ENCODE results near the gene MAPK1IP1L. TPM values are rescaled to one million over a fixed set of nuclear protein-coding genes. Genes with fewer than 3 reads are reported as not detected.

Gene MAPK1IP1L
- total RNA-seq, 6 experiments from 2014 or later: 21.2 to 49.8 (median 34.6) TPM

DNA sequence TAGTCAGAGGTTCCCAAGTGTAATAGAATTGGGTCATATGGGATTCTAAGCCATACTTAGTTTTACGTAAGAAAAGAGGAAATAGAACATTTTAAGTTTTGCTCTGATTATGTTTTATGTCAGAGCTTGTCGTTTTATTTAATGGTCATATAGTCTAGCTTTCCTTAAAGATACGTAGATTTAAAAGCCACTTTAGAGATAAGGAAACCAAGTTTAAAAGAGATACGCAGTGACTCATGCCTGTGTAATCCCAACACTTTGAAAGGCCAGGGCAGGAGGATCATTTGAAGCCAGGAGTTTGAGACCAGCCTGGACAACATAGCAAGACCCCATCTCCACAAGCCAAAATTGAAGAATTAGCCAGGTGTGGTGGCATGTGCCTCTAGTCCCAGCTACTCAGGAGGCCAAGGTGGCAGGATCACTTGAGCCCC is 19.5 kb downstream of the MAPK1IP1L start:
- WGBS (ENCODE audit: insufficient coverage, low coverage, low lambda C conversion rate, missing lambda C conversion rate): 54% methylated on average over 4 of the region's 4 CpGs
- Histone ChIP-seq H3K27ac (no peak overlapping the region), H3K9me3 (no peaks in the 10 kb centered on the region), H3K36me3 (peaks cover 0 to 4% (median 0%) of the 10 kb centered on the region in 4 donors), H3K27me3 (no peaks in the 10 kb centered on the region), H3K4me1 (no peaks in the 10 kb centered on the region), H3K4me3 (no peak overlapping the region)
- DNase-seq (no peak), ATAC-seq (no peak)
- intact Hi-C loops (cut with DNase I): no loop called here
- no peak for TF ChIP-seq POLR2A (IDR thresholded peaks at IDR 0.05)
- TF ChIP-seq, protein P1, sequence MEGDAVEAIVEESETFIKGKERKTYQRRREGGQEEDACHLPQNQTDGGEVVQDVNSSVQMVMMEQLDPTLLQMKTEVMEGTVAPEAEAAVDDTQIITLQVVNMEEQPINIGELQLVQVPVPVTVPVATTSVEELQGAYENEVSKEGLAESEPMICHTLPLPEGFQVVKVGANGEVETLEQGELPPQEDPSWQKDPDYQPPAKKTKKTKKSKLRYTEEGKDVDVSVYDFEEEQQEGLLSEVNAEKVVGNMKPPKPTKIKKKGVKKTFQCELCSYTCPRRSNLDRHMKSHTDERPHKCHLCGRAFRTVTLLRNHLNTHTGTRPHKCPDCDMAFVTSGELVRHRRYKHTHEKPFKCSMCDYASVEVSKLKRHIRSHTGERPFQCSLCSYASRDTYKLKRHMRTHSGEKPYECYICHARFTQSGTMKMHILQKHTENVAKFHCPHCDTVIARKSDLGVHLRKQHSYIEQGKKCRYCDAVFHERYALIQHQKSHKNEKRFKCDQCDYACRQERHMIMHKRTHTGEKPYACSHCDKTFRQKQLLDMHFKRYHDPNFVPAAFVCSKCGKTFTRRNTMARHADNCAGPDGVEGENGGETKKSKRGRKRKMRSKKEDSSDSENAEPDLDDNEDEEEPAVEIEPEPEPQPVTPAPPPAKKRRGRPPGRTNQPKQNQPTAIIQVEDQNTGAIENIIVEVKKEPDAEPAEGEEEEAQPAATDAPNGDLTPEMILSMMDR (IDR thresholded peaks at IDR 0.05): no peak

DNA sequence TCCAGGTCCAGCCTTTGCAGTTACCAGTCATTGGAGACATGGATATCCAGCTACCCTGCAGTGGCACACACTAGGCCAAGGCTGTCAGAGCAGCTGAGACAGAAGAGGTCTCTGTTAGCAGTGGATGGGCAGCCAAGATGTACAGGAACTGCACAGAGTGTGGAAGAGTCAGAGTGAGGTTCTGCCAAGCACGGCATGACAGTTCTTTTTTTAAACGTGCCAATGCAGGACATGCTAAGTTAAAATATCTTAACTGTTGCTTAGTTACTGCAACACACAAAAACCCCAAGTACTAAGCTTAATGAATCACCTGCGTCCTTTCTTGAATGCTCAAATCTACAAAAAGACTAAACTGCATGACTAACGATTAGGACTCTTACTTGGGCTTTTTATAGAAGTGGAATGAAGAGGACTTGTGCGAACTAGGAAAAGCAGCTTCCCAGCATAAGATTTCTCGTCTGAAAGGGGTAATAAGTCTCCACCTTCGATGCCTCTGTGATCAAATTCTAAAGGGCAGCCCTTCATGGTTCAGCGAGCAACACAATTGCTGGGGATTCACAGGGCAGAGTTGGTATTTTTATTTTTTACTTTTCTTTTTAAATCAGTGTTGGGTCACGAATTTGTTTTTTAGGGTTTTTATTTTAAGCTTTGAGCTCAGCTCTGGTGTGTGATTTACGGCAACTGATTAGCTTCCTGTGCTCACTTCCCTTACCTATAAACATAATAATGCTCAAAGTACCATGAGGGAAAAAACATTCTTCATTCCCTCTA is 20.6 kb downstream of the MAPK1IP1L start:
- 44% methylated on average over 10 of the region's 10 CpGs for WGBS (ENCODE audit: insufficient coverage, low coverage, low lambda C conversion rate, missing lambda C conversion rate)
- no peaks in the 10 kb centered on the region for H3K4me1 ChIP-seq
- H3K27ac ChIP-seq: no peak overlapping the region
- H3K4me3 ChIP-seq: no peak overlapping the region
- ATAC-seq (peak in 3 of 4 donors; percentile 13 to 39 (median 29)), DNase-seq (no peak)
- TF ChIP-seq POLR2A (IDR thresholded peaks at IDR 0.05): no peak
- TF ChIP-seq, protein P1 (IDR thresholded peaks at IDR 0.05): no peak
- H3K27me3 ChIP-seq: no peaks in the 10 kb centered on the region
- intact Hi-C loops (cut with DNase I): no loop called here
- H3K36me3 ChIP-seq: no peaks in the 10 kb centered on the region
- H3K9me3 ChIP-seq: no peaks in the 10 kb centered on the region

DNA sequence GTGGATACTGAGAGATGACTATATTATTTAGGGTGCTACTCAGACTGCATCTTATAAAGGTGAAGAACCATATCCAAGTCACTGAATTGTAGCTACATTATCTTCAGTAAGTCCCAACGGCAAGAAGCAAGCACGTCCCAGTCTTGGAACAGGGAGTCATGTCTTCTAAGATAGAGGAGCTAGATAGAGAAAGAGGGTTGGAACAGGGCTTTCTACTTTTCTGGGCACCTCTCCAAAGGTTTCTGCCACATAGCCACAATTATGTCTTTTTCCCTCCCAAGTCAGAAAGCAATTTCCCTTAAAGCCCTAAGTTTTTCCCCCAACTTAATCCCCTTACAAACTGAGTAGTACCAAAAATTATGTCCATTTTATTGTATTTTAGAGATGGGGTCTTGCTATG is 22.4 kb downstream of the MAPK1IP1L start:
- H3K4me3 ChIP-seq: no peak overlapping the region
- no peak overlapping the region for H3K27ac ChIP-seq
- 79% methylated on average over 2 of the region's 2 CpGs for WGBS (ENCODE audit: insufficient coverage, low coverage, low lambda C conversion rate, missing lambda C conversion rate)
- intact Hi-C loops (cut with DNase I): no loop called here
- no peaks in the 10 kb centered on the region for H3K4me1 ChIP-seq
- no peaks in the 10 kb centered on the region for H3K9me3 ChIP-seq
- TF ChIP-seq POLR2A (IDR thresholded peaks at IDR 0.05): no peak
- TF ChIP-seq, protein P1 (IDR thresholded peaks at IDR 0.05): no peak
- no peak for ATAC-seq
- DNase-seq: no peak
- no peaks in the 10 kb centered on the region for H3K36me3 ChIP-seq
- no peaks in the 10 kb centered on the region for H3K27me3 ChIP-seq

DNA sequence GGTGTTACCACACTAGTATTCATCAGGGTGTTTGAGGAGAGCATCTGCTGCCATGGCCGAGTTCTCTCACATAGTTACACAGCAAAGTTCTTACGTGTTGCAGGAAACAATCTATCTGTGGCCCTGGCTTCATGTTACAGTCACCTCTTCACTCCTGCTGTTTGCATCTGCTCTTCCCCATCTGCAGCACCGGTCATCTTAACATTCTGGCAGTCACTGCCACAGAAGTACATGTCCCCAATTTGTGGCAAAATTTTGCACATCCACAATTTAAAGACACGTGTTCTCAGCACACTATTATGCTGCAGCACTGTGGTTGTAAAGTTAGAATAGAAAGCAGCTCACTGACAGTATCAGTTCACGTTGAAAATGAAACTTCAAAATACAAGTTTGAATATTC is 23.2 kb downstream of the MAPK1IP1L start:
- ATAC-seq (no peak), DNase-seq (no peak)
- H3K27ac ChIP-seq: no peak overlapping the region
- H3K9me3 ChIP-seq: no peaks in the 10 kb centered on the region
- intact Hi-C loops (cut with DNase I): no loop called here
- TF ChIP-seq, protein P1 (IDR thresholded peaks at IDR 0.05): no peak
- TF ChIP-seq POLR2A (IDR thresholded peaks at IDR 0.05): no peak
- no peak overlapping the region for H3K4me3 ChIP-seq
- 6% methylated on average over 5 of the region's 5 CpGs for WGBS (ENCODE audit: insufficient coverage, low coverage, low lambda C conversion rate, missing lambda C conversion rate)
- H3K36me3 ChIP-seq: no peaks in the 10 kb centered on the region
- no peaks in the 10 kb centered on the region for H3K4me1 ChIP-seq
- no peaks in the 10 kb centered on the region for H3K27me3 ChIP-seq
